ENCODE data around the gene REG3G. TPM values are rescaled to one million over a fixed set of nuclear protein-coding genes. Genes with fewer than 3 reads are reported as not detected.
"Not testable (repeated sequence)": the region's sequence is repeated elsewhere in the genome, so short reads cannot be mapped to it uniquely, and the experiment has no call there.

The REG3G gene
- total RNA-seq, 4 donors from 2014 or later = not detected

DNA sequence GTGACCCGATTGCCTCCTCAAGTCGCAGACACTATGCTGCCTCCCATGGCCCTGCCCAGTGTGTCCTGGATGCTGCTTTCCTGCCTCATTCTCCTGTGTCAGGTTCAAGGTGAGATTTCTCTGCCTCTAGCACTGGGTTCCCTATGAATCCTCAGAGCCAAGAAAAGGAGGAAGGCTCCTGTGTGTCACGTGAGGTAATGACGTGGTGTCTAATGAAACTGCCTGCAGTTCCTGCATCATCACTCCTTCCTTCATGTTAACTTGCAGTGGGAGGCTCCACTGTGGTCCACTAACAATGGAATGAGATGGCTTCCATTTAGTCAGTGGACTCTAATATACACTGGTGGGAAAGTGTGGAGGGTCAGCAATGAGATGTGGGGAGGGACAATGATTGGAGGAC lies 559 bp downstream of the REG3G start:
- WGBS = 67% methylated on average over 4 of the region's 4 CpGs
- TF ChIP-seq CTCF (IDR thresholded peaks at IDR 0.05) = no peak
- TF ChIP-seq EP300 (IDR thresholded peaks at IDR 0.05) = no peak
- no peak for TF ChIP-seq POLR2AphosphoS5 (IDR thresholded peaks at IDR 0.05)
- no peak overlapping the region for H3K4me3 ChIP-seq
- no peak overlapping the region for H3K27ac ChIP-seq (replicated peaks in 1 of 4)
- H3K9me3 ChIP-seq = no peaks in the 10 kb centered on the region
- no peaks in the 10 kb centered on the region for H3K36me3 ChIP-seq
- DNase-seq (ENCODE audit: extremely low spot score) = no peak
- H3K4me1 ChIP-seq = no peaks in the 10 kb centered on the region
- intact Hi-C loops (cut with DNase I) = no loop called here
- H3K27me3 ChIP-seq = peaks cover 0 to 3% (median 0%) of the 10 kb centered on the region in 4 donors

GRCh38 chr2:79039944-79040343 lies 14.4 kb downstream of the REG3G start:
- 84% methylated on average over 3 of the region's 3 CpGs for WGBS
- Histone ChIP-seq H3K4me1 (no peaks in the 10 kb centered on the region), H3K27me3 (peaks cover 0 to 3% (median 0%) of the 10 kb centered on the region in 4 donors), H3K9me3 (no peaks in the 10 kb centered on the region), H3K4me3 (no peak overlapping the region), H3K36me3 (no peaks in the 10 kb centered on the region), H3K27ac (replicated peaks in 1 of 4) (no peak overlapping the region)
- DNase-seq (ENCODE audit: extremely low spot score) = no peak
- intact Hi-C loops (cut with DNase I) = no loop called here
- no peak for TF ChIP-seq EP300 (IDR thresholded peaks at IDR 0.05)
- no peak for TF ChIP-seq CTCF (IDR thresholded peaks at IDR 0.05)
- no peak for TF ChIP-seq POLR2A (IDR thresholded peaks at IDR 0.05; ENCODE audit: low read depth)
- TF ChIP-seq POLR2AphosphoS5 (IDR thresholded peaks at IDR 0.05) = no peak

DNA sequence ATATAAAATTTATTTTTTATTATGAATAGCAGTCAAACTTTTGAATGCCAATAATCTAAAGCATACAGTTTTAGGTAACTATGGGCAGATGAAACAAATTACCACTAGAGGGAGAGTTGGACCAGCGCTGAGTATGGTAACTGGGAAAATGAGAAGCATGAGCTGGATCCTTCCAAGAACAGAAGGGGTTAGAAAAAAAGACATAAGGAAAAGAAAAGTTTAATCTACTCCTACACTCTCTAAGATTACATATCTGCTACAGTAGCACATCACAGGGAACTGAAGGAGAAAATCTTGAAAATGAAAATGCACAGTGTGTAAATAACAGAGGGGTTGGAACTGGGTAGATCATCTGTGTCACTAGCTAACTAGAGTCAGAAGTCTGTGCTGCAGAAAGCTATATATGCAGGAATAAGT lies 15.5 kb downstream of the REG3G start:
- peak in 2 of 3 experiments; percentile 5 to 16 for TF ChIP-seq CTCF (IDR thresholded peaks at IDR 0.05)
- no peak for TF ChIP-seq POLR2A (IDR thresholded peaks at IDR 0.05; ENCODE audit: low read depth)
- TF ChIP-seq POLR2AphosphoS5 (IDR thresholded peaks at IDR 0.05) = no peak
- no peak for TF ChIP-seq EP300 (IDR thresholded peaks at IDR 0.05)
- WGBS = 16% methylated on average over 1 of the region's 1 CpG
- Histone ChIP-seq H3K27ac (replicated peaks in 1 of 4) (no peak overlapping the region), H3K4me1 (no peaks in the 10 kb centered on the region), H3K4me3 (no peak overlapping the region), H3K9me3 (no peaks in the 10 kb centered on the region), H3K27me3 (peaks cover 0 to 6% (median 0%) of the 10 kb centered on the region in 4 donors), H3K36me3 (no peaks in the 10 kb centered on the region)
- no peak for DNase-seq (ENCODE audit: extremely low spot score)
- intact Hi-C loops (cut with DNase I) = no loop called here

DNA sequence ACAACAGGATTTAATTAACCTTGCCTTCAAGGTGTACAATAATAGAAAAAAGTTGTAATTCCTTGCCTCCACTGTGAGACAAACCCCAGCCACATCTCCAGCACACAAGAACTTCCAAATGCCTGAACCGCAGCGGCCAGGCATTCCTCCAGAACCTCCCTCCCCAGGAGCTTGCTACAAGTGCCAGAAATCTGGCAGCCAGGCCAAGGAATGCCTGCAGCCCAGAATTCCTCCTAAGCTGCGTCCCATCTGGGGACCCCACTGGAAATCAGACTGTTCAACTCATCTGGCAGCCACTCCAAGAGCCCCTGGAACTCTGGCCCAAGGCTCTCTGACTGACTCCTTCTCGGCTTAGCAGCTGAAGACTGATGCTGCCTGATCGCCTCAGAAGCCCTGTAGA lies 28.0 kb downstream of the REG3G start:
- H3K9me3 ChIP-seq; H3K36me3 ChIP-seq; H3K4me3 ChIP-seq; H3K4me1 ChIP-seq; H3K27me3 ChIP-seq; DNase-seq (ENCODE audit: extremely low spot score); H3K27ac ChIP-seq (replicated peaks in 1 of 4); intact Hi-C loops (cut with DNase I): not testable (repeated sequence)
- WGBS = 34% methylated on average over 5 of the region's 5 CpGs

GRCh38 chr2:79054769-79055168 lies 29.3 kb downstream of the REG3G start:
- H3K27me3 ChIP-seq; H3K36me3 ChIP-seq; intact Hi-C loops (cut with DNase I); DNase-seq (ENCODE audit: extremely low spot score); H3K4me1 ChIP-seq; H3K27ac ChIP-seq (replicated peaks in 1 of 4); H3K9me3 ChIP-seq; H3K4me3 ChIP-seq: not testable (repeated sequence)
- WGBS = 82% methylated on average over 5 of the region's 5 CpGs

- H3K9me3 ChIP-seq = peaks cover 0 to 3% (median 0%) of the 10 kb centered on the region in 4 donors
- no peak for DNase-seq (ENCODE audit: extremely low spot score)
- H3K27me3 ChIP-seq = no peaks in the 10 kb centered on the region
- intact Hi-C loops (cut with DNase I) = no loop called here
- H3K36me3 ChIP-seq = no peaks in the 10 kb centered on the region
- TF ChIP-seq POLR2AphosphoS5 (IDR thresholded peaks at IDR 0.05) (no peak), CTCF (IDR thresholded peaks at IDR 0.05) (no peak), EP300 (IDR thresholded peaks at IDR 0.05) (no peak), POLR2A (IDR thresholded peaks at IDR 0.05; ENCODE audit: low read depth) (no peak)
- H3K27ac ChIP-seq (replicated peaks in 1 of 4) = no peak overlapping the region
- H3K4me3 ChIP-seq = no peak overlapping the region
- WGBS = 82% methylated on average over 2 of the region's 2 CpGs
- no peaks in the 10 kb centered on the region for H3K4me1 ChIP-seq
Observed at GRCh38 chr2:79065201-79065600, 39.7 kb downstream of the REG3G start.

Measured in esophagus muscularis mucosa (tissue), 4 donors.